NCI-H128 (cell line): Measurements from ENCODE around the gene GPRC5D.

ENCODE experiments used
- DNase-seq: peaks from one replicate; lab custom pipeline; 2025; ENCODE audit not compliant: unreplicated experiment; lab: John Stamatoyannopoulos, UW

Gene GPRC5D

DNA sequence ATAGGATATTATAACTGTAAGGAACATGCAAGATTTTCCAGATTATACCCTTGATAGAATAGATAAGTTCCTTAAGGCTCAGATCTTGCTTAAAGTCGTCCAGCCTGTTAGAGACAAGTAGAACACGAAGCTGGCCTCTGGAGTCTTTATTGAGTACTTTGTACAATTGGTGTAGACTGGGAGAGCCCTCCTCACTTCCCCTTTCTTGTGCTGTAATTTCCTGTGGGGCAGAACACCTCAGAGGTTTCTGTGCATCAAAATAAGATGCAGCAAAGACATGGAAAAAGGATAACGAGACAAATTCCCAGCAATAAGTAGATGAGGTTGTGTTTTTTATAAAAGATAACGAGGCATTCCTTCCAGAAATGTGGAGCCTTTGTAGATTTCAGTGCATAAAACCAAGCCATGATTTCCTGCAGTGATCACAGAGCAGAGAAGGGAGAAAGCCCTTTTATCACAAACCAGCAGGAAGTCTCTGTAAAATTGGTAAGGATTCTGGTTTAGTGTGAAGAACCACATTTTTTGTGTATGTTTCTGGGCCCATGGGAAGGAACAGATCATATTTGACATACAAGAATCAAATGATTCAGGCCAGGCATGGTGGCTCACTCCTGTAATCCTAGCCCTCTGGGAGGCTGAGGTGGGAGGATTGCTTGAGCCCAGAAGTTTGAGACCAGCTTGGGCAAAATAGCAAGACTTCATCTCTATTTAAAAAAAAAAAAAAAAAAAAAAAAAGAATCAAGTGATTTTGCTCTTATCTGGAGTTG lies 42.6 kb downstream of the GPRC5D start:
- no peak for DNase-seq

DNA sequence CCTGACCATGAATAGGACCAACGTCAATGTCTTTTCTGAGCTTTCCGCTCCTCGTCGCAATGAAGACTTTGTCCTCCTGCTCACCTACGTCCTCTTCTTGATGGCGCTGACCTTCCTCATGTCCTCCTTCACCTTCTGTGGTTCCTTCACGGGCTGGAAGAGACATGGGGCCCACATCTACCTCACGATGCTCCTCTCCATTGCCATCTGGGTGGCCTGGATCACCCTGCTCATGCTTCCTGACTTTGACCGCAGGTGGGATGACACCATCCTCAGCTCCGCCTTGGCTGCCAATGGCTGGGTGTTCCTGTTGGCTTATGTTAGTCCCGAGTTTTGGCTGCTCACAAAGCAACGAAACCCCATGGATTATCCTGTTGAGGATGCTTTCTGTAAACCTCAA lies 43.3 kb downstream of the GPRC5D start:
- DNase-seq = no peak

DNA sequence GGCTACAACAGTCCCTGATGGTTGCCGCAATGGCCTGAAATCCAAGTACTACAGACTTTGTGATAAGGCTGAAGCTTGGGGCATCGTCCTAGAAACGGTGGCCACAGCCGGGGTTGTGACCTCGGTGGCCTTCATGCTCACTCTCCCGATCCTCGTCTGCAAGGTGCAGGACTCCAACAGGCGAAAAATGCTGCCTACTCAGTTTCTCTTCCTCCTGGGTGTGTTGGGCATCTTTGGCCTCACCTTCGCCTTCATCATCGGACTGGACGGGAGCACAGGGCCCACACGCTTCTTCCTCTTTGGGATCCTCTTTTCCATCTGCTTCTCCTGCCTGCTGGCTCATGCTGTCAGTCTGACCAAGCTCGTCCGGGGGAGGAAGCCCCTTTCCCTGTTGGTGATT lies 43.7 kb downstream of the GPRC5D start:
- no peak for DNase-seq

DNA sequence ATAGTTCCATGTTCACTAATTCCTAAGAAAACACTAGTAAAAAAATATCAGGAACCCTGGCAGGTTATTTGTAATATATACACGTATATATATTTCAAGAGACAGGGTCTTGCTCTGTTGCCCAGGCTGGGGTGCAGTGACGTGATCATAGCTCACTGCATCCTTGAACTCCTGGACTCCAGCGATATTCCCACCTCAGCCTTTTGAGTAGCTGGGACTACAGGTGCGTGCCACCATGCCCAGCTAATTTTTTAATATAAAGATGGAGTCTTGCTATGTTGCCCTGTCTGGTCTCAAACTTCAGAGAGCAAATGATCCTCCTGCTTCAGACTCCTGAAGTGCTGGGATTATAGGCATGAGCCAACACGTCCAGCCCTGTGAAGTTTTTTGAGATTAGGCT lies 44.4 kb downstream of the GPRC5D start:
- DNase-seq = no peak

DNA sequence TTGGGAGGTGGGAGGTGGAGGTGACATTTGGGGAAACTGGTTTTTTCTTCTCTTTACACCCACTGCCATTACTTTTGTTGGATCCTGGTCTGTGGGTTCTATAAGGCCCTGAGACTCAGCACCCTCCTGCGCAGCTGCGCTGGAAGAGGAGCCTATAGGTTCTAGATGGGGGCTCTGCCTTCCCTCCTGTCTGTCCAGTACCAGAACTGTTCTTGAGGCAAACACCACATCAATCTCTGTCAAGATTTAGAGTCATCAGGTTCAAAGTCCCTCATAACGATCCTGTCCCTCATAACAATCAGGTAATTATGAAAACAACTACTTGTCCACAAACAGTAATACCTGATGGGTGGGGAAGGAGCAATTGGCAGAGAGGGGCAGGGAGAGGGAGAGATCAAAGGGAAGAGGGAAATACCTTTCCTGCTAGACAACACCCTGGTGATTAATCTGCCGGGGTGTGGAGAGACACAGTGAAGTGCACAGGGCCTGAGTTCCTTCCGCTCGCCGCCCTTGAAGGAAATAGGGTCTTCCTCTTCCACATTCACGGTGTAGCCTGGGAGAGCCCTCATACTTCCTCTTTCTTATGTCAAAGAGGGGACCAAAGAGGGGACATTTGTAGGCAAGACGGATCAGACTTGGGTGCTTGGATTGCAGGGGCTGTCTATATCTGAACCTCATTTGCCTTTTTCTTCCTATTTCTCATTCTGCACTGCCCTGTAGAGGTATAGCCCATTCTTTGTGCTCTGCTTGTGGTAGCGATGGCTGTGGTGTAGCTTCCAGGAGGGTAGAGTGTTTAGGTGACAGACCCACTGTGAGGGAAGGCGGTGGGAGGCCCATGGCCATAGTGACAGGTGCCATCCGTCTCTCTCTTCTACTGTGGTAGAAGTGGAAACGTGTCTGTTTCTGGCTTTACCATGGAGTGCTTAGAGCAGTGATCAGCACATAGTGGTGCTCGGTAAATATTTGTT lies 48.0 kb downstream of the GPRC5D start:
- no peak for DNase-seq

DNA sequence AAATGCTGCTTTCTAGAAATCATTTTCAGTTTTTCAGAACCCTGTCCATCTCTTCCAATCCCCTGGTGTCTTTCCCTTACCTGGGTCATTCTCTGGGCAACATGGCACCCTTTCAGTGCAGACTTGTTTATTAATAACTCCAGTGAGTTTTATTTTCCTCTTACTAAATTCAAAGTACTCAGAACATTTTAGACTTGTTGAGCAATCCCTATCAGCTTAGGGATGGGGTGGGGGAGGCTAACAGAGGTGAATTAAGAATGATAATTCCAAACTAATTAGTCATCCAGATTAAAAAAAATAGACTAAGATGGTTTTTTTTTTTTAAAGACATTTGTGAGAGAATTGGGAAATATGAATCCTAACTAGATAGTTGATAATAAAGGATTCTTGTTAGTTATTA lies 49.9 kb downstream of the GPRC5D start:
- DNase-seq = no peak

DNA sequence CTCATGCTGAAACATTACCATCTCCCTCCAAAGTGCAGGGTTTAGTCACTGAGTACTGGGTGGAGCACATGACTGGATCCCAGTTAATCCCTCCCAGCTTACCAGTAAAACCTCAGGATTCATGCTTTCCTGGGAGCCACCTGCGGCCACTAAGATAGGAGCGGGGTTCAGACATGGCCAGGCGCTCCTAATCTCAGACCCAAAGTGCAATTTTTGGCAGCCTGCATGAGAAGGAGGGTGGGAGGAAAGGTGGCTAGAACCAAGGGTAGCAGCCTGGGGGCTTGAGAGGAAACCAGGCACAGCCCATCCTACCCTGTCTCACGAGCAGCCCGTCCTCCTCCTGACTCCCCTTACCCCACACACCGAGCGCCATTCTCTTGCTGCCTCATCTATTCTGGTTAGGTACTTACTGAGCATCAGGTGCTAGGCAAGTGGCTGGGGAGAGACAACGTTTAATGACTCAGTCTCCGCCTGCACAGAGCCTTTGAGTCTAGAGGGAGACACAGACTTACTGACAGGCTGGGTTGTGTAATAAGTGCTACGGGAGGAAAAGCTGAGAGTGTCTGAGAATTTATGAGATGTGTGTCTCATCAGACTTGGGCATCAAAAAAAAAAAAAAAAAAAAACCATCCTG lies 50.7 kb downstream of the GPRC5D start:
- no peak for DNase-seq

DNA sequence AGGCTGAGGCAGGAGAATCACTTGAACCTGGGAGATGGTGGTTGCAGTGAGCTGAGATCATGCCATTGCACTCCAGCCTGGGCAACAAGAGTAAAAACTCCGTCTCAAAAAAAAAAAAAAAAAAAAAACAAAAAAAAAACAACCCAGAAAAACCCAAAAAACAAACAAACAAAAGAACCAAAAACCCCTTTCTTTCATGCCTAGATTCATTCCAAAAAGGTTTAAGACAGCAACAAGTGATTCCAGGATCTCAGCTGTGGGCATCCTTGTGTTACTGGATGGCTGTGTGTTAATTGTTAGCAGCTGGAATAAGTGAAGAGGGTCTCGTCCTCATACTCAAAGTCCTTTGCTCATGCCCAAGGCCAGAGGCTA lies 51.2 kb downstream of the GPRC5D start:
- no peak for DNase-seq

DNA sequence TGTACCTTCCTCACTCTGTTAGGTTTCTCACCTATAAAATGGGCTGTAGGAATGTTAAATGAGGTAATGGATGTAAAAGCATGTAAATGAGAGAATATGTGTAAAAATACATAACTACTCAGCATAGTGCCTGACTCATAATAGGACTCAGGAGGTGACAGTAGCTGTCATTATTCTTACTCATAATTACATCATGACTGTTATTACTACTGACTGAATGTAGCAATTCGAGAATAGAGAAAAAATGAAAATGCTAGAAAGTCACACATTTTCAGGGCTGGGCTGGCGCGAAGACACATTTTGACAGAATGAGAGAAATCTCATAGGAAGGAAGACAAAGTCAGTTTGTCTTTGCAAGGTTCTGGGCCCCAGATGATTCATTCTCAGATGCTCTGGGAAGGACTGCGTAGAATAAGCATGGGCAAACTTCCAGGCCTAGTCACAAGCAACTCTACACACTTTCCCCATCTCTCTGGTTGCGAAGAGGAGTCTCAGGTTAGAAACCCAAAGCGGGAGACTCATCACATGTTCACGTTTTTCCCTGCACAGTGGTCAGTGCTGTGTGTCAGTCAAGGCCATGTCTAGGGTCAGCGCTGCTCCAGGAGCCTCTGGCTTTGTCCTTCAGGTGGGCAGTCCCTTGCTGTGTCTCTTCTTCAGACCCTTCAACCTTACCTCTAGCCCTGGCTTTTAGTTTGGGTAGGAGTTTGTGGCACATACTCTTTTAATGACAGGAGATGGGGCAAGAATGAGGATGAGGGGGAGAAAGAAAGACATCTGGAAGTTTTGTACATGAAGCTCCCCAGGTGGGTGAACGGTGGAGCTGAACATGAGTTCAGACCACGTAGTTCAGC lies 52.2 kb downstream of the GPRC5D start:
- no peak for DNase-seq

DNA sequence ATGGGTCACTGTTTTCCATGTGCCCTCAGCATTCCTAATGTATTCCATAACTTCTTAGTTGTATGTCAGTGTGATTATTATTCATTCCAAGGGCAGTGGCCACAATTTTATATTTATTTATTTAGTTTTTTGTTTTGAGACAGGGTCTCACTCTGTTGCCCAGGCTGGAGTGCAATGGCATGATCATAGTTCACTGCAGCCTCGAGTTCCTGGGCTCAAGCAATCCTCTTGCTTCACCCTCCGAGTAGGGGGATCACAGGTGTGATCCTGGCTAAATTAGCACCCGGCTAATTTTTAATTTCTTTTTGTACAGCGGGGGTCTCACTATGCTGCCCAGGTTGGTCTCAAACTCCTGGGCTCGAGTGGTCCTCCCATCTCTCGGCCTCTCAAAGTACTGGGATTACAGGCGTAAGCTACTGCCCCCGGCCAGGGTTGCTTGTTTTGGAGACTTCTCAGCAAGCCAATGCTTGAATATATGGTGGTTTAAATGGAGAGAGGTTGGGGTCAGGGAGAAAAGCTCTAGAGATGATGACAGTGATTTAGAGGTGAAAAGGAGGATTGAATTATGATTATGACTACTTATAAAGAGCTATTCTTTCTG lies 53.0 kb downstream of the GPRC5D start:
- DNase-seq = no peak

DNA sequence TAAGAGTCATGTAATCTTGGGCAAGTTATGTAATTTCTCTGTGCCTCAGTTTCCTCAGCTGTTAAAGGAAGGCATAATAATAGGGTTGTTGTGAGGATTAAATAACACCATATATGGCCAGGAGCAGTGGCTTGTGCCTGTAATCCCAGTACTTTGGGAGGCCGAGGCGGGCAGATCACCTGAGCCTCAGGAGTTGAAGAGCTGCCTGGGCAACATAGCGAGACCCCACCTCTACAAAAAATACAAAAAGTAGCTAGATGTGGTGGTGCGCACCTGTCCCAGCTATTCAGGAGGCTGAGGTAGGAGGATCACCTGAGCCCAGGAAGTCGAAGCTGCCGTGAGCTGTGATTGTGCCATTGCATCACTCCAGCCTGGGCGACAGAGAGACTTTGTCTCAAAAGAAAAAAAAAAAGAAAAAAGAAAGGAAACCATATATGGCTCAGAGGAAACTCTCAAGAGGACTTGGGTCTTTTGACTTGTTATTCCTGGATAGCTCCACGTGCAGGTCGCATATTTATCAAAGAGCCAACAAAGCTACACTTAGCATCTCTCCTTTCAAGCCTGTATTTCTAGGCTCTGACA lies 53.7 kb downstream of the GPRC5D start:
- no peak for DNase-seq

DNA sequence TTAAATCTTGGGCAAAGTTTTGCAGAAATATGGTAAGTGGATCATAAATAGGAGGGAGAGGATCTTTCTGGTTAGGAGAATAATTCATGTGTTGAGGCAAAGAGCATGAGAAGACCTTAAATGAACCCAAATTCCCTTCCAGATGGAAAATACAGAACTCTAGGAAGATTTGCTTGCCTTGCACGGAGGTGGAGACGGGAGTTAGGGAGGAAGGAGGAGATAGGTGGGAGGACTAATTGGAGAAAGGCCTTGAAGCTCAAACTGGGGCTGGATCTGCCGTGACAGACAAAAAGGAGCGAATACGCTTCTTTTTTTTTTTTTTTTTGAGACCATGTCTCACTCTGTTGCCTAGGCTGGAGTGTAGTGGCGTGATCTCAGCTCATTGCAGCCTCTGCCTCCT lies 54.7 kb downstream of the GPRC5D start:
- no peak for DNase-seq

DNA sequence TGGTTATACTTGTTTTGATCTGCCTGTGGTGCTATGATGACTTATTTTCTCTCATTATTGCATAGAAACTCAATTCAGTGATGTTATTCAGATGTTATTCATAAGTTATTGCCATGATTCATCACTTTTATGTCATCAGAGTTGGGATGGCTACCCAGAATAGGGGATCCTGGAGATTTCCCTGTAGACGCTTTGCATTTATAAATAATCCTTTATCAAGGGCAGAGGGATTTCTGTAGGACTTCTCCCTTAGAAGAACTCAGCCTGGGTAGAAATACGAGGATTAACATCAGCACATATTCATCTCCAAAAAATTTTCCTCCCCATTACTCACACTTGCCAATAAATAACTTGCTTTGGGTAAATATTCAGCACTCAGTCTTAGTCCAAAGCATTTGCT lies 55.7 kb downstream of the GPRC5D start:
- no peak for DNase-seq

DNA sequence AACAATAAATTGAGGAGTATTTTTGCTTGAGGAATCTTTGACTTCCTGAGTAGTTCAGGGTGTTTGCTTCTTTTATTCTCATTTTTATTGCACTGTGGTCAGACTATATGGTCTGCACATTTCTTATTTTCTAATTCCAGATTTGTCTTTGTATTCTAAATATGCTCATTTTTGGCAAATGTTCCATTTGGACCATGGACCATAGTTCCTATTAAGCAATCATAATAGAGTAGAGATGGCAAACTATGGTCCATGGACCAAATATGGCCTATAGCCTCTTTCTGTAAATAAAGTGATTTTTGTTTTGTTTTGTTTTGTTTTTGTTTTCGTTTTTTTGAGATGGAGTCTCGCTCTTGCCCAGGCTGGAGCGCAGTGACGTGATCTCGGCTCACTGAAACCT lies 58.5 kb downstream of the GPRC5D start:
- DNase-seq = no peak

DNA sequence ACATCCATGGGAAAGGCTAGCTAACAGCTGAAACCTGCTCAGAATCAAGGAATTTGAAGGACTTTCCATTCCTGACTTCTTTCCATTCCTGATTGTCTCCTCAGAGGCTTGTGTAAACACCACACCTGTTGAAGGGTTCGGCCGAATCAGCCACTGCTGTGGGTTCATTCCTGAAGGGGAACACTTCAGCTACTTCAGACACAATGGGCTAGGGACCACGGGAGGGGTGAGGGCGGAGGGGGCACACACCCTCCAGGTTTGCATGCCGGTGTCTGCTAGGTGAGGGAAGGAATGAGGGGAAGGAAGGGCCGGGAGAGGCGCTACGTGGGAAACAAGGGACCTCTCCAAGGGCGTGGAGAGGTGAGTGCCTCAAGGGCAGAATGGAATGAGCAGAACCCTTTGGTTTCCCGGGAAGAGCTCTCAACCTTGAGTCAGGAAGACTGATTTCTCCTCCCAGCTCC lies 59.3 kb downstream of the GPRC5D start:
- no peak for DNase-seq

DNA sequence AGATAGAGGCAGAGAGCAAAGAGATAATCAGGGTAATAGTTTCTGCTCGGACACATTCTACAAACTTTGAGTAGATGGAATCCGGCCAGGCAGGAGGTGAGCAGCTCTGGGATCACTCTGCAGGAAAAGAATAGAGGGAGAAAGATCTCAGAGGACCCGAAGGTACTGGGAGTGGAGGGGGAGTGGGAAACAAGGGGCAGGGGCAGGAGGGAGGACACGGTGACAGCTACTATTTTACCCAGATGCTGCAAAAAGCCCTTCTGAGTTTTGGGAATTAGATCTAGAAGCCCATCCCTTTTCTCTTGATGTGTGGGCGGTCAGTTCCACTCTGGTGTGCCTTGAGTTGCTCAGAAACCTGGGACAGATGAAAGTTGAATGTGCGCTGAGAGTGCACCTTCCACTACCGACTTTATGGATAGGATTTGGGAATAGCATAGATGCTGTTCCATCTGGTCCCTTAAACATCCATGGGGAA lies 60.1 kb downstream of the GPRC5D start:
- no peak for DNase-seq

DNA sequence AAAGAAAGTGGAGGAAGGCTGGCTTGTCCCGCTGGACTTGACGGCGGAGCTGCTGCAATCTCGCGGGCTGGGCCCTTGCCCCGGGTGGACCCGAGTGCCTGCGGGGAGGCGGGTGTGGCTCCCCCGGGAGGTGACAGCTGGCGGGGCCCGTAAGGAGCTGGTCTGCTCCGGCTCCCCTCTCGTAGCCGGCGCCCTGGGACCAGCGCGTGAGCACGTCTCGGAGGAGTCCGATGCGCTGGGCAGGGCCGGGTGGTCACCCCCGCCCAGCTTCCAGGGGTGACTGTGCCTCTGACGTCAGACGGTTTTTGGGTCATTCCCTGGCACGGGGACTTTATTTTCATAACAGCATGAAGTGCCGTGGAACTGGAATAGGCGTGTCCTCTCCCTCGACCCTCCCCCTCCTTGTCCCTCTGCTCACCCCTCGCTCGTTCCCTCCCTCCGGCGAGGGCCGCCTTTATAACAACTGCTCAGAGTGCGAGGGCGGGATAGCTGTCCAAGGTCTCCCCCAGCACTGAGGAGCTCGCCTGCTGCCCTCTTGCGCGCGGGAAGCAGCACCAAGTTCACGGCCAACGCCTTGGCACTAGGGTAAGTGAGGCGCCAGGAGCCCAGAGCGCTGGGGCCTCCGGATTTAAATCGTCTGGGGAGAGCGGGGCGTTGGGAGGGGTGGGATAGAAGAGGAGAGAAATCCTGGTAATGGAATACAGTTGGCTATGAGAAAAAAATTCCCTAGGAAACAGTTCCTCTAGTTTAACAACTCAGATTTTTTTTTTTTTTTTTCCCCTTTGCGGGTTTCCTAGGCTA lies 60.7 kb downstream of the GPRC5D start, which contains the start of gene GPRC5A:
Gene GPRC5A, plus strand, starts transcription at position 483 of the 801 bp plus-strand sequence. CDS start 16,688 bp downstream, outside the sequence.
- no peak for DNase-seq
